HEK293T (cell line): ENCODE measurements around the gene PTPN2.

ENCODE experiments used
- CTCF ChIA-PET: fragments of 350-600 bp; formaldehyde crosslinking; extraction: SDS; loops from one replicate; lab custom pipeline; 2021; ENCODE audit warnings: antibody characterized with exemption, inconsistent platforms; lab: Yijun Ruan, JAX
- POLR2A ChIA-PET: fragments of 350-600 bp; formaldehyde crosslinking; extraction: SDS; loops from one replicate; lab custom pipeline; 2020; ENCODE audit warnings: antibody characterized with exemption, inconsistent platforms; lab: Yijun Ruan, JAX
- DNase-seq: peaks from one replicate; pipeline ENCODE4 v3.0.0; 2012; ENCODE audit warnings: mixed read lengths; ENCODE audit errors: extremely low spot score
- ARNT ChIP-seq: fragments of 450-650 bp; IDR thresholded peaks from 2 replicates; pipeline ENCODE4 v1.6.1; 2017; ENCODE audit warnings: mild to moderate bottlenecking
- BHLHE40 ChIP-seq: fragments of 450-650 bp; IDR thresholded peaks from 2 replicates; pipeline ENCODE4 v1.6.1; 2016; ENCODE audit warnings: mild to moderate bottlenecking, moderate library complexity, borderline replicate concordance
- CTBP1 ChIP-seq: fragments of 450-650 bp; IDR thresholded peaks from 2 replicates; pipeline ENCODE4 v1.6.1; 2016; ENCODE audit warnings: borderline replicate concordance
- ELF4 ChIP-seq: fragments of 450-650 bp; IDR thresholded peaks from 2 replicates; pipeline ENCODE4 v1.6.1; 2017; ENCODE audit warnings: antibody characterized with exemption
- FOXA1 ChIP-seq: fragments of 450-650 bp; IDR thresholded peaks from 2 replicates; pipeline ENCODE4 v1.6.1; 2016; ENCODE audit warnings: mild to moderate bottlenecking
- FOXK2 ChIP-seq: fragments of 450-650 bp; IDR thresholded peaks from 2 replicates; pipeline ENCODE4 v1.6.1; 2016; ENCODE audit warnings: mild to moderate bottlenecking
- FOXM1 ChIP-seq: fragments of 450-650 bp; IDR thresholded peaks from 2 replicates; pipeline ENCODE4 v1.6.1; 2017; ENCODE audit warnings: mild to moderate bottlenecking, borderline replicate concordance
- HDGF ChIP-seq: fragments of 450-650 bp; IDR thresholded peaks from 2 replicates; pipeline ENCODE4 v1.6.1; 2017; ENCODE audit warnings: antibody characterized with exemption, borderline replicate concordance
- L3MBTL2 ChIP-seq: fragments of 450-650 bp; conservative IDR thresholded peaks from 2 replicates; pipeline ENCODE4 v1.6.1; 2016; ENCODE audit warnings: mild to moderate bottlenecking
- LEF1 ChIP-seq: fragments of 450-650 bp; IDR thresholded peaks from 2 replicates; pipeline ENCODE4 v1.6.1; 2017; ENCODE audit warnings: mild to moderate bottlenecking, borderline replicate concordance
- NFRKB ChIP-seq: fragments of 450-650 bp; IDR thresholded peaks from 2 replicates; pipeline ENCODE4 v1.6.1; 2016; ENCODE audit warnings: mild to moderate bottlenecking, moderate library complexity
- PKNOX1 ChIP-seq: fragments of 450-650 bp; IDR thresholded peaks from 2 replicates; pipeline ENCODE4 v1.6.1; 2016
- SP1 ChIP-seq: fragments of 450-650 bp; IDR thresholded peaks from 2 replicates; pipeline ENCODE4 v1.6.1; 2017
- SUZ12 ChIP-seq: fragments of 450-650 bp; IDR thresholded peaks from 2 replicates; pipeline ENCODE4 v1.6.1; 2016; ENCODE audit warnings: mild to moderate bottlenecking
- TARDBP ChIP-seq: fragments of 450-650 bp; IDR thresholded peaks from 2 replicates; pipeline ENCODE4 v1.6.1; 2016
- ZNF384 ChIP-seq: fragments of 450-650 bp; IDR thresholded peaks from 2 replicates; pipeline ENCODE4 v1.6.1; 2016

Gene PTPN2

GRCh38 chr18:12851716-12852115 is 32.3 kb downstream of the PTPN2 start:
- ChIA-PET POLR2A (no interaction called here), CTCF (no interaction called here)
- DNase-seq: no peak
- TF ChIP-seq CTBP1: no peak
- TF ChIP-seq LEF1: no peak
- TF ChIP-seq PKNOX1: no peak
- no peak for TF ChIP-seq NFRKB
- no peak for TF ChIP-seq SUZ12
- no peak for TF ChIP-seq HDGF
- no peak for TF ChIP-seq SP1
- TF ChIP-seq ELF4: no peak
- no peak for TF ChIP-seq TARDBP
- no peak for TF ChIP-seq FOXA1
- TF ChIP-seq ZNF384: no peak
- TF ChIP-seq BHLHE40: no peak
- no peak for TF ChIP-seq FOXM1
- no peak for TF ChIP-seq L3MBTL2
- no peak for TF ChIP-seq ARNT

- no peak for DNase-seq
- POLR2A ChIA-PET: no interaction called here
- CTCF ChIA-PET: no interaction called here
- TF ChIP-seq LEF1: no peak
- no peak for TF ChIP-seq ARNT
- TF ChIP-seq FOXK2: no peak
- no peak for TF ChIP-seq CTBP1
- no peak for TF ChIP-seq ELF4
- no peak for TF ChIP-seq TARDBP
- TF ChIP-seq SP1: no peak
- no peak for TF ChIP-seq PKNOX1
- TF ChIP-seq SUZ12: no peak
- no peak for TF ChIP-seq HDGF
- TF ChIP-seq FOXM1: no peak
- TF ChIP-seq FOXA1: no peak
- no peak for TF ChIP-seq BHLHE40
- TF ChIP-seq NFRKB: no peak
- TF ChIP-seq ZNF384: no peak
- no peak for TF ChIP-seq L3MBTL2
These were observed 34.5 kb downstream of the PTPN2 start for GRCh38 chr18:12849548-12849947.

GRCh38 chr18:12848405-12848804 is 35.6 kb downstream of the PTPN2 start:
- POLR2A ChIA-PET: no interaction called here
- no peak for DNase-seq
- CTCF ChIA-PET: no interaction called here
- no peak for TF ChIP-seq FOXA1
- no peak for TF ChIP-seq SP1
- TF ChIP-seq BHLHE40: no peak
- TF ChIP-seq TARDBP: no peak
- no peak for TF ChIP-seq ZNF384
- no peak for TF ChIP-seq ARNT
- no peak for TF ChIP-seq PKNOX1
- no peak for TF ChIP-seq ELF4
- TF ChIP-seq HDGF: no peak
- TF ChIP-seq LEF1: no peak
- no peak for TF ChIP-seq SUZ12

GRCh38 chr18:12844391-12844790 is 39.6 kb downstream of the PTPN2 start:
- ChIA-PET CTCF (no interaction called here), POLR2A (no interaction called here)
- DNase-seq: no peak
- TF ChIP-seq ARNT (no peak), ZNF384 (no peak), FOXM1 (no peak), HDGF (no peak), CTBP1 (no peak), LEF1 (no peak), SP1 (no peak), TARDBP (no peak), ELF4 (no peak), SUZ12 (no peak), FOXK2 (no peak)

GRCh38 chr18:12843420-12844350 is 40.4 kb downstream of the PTPN2 start:
- DNase-seq: no peak
- ChIA-PET POLR2A (interaction anchor here (1.0 kb wide), 1 partner anchor 40 kb away, joined by 3 read pairs; the partner anchor contains the start of gene PTPN2), CTCF (interaction anchor here (0.5 kb wide), 1 partner anchor 11 kb away, joined by 6 read pairs; no protein-coding TSS in a partner anchor)
- TF ChIP-seq FOXA1 (no peak), FOXM1 (no peak), L3MBTL2 (no peak), NFRKB (no peak)
